Suprapubic skin (tissue), 4 donors: ENCODE results near the gene DECR2. TPM values are rescaled to one million over a fixed set of nuclear protein-coding genes. Genes with fewer than 3 reads are reported as not detected.
"Not testable (repeated sequence)": the region's sequence is repeated elsewhere in the genome, so short reads cannot be mapped to it uniquely, and the experiment has no call there.

Experiments used
- DNase-seq, 2 donors: peaks; one replicate each; pipeline ENCODE4 v3.0.0-alpha.2; 2019; ENCODE audit warnings: low spot score in 2 of 2
- H3K27ac ChIP-seq: fragments of 200-600 bp; sonication (generic); one replicate; pipeline ENCODE4 v1.5.1; 2019
- H3K27me3 ChIP-seq: fragments of 200-600 bp; sonication (generic); one replicate; pipeline ENCODE4 v1.5.1; 2019
- H3K36me3 ChIP-seq: fragments of 200-600 bp; sonication (generic); one replicate; pipeline ENCODE4 v1.5.1; 2019
- H3K4me1 ChIP-seq: fragments of 200-600 bp; sonication (generic); one replicate; pipeline ENCODE4 v1.5.1; 2019
- H3K4me3 ChIP-seq: fragments of 200-600 bp; sonication (generic); one replicate; pipeline ENCODE4 v1.5.1; 2019; ENCODE audit warnings: mild to moderate bottlenecking
- H3K9me3 ChIP-seq: fragments of 200-600 bp; sonication (generic); one replicate; pipeline ENCODE4 v1.5.1; 2019
- CTCF ChIP-seq, 2 donors: fragments of 200-600 bp in 1 of 2; fragments of 450-650 bp in 1 of 2; sonication (generic) in 1 of 2; IDR thresholded peaks; one replicate each; pipeline ENCODE4 v1.5.1; 2016 to 2019; ENCODE audit warnings: antibody characterized with exemption in 2 of 2, mild to moderate bottlenecking in 1 of 2, moderate library complexity in 1 of 2
- EP300 ChIP-seq: sonication (generic); formaldehyde crosslinking; IDR thresholded peaks from one replicate; pipeline ENCODE4 v1.6.1; 2017; ENCODE audit warnings: antibody characterized with exemption
- POLR2A ChIP-seq, 2 donors: fragments of 450-650 bp; IDR thresholded peaks; one replicate each; pipeline ENCODE4 v1.6.1; 2017; ENCODE audit warnings: antibody characterized with exemption in 2 of 2, mild to moderate bottlenecking in 2 of 2, moderate library complexity in 2 of 2
- POLR2AphosphoS5 ChIP-seq, 3 donors: sonication (generic); formaldehyde crosslinking; IDR thresholded peaks; one replicate each; pipeline ENCODE4 v1.6.1; 2017; ENCODE audit warnings: antibody characterized with exemption in 3 of 3
- WGBS: methylation state at CpG from one replicate; pipeline ENCODE4 v1.1.5; 2018; 5-methylcytosine and 5-hydroxymethylcytosine counted together
- total RNA-seq, 4 donors: library from RNA; depleted of rRNA; stranded (reverse); fragments of >200 nt; gene quantifications; one replicate each; pipeline ENCODE4 v1.1.0, GENCODE V29; 2016

DECR2 gene
- total RNA-seq, 4 donors from 2014 or later = 9.1 to 23.4 (median 12.3) TPM

DNA sequence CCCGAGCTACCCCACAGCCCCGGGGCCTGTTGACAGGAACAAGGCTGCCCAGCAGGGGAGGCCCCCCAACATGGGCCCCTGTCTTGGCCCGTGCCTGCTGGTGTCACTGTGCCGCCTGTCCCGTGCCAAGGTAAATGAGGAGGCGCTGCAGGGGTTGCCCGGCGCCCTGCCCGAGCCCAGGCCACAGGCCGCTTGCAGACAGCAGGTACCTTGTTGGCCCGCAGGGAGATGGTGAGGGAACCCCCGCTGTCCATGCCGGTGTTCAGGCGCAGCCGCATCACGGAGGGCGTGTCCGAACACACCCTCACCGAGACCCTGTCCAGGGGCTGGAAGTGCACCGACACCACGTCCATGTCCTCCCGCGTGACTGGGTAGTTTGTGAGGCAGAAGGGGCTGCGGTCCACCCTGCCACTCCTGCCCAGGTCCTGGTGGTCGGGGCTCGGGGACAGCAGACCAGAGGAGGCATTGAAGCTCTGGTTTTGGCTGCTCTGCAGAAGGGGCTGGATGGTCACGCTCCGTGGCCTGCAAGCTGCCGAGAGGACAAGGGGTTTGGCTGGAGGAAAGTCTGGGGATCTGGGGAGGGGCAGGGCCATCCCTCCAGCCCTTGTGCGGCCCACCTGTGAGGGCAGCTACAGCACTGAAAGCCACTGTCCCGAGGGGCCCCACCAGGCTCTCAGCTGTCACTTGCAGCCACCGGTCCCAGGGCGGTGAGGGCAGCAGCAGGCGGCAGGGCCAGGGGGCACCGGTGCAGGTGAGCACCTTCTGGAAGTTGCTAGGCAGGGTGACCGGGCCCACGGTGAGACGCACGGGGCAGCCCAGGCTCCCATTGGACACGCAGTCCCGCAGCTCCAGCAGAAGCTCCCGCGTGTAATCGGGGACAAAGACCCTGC lies 25.5 kb upstream of the DECR2 start:
- peaks cover 23% of the 10 kb centered on the region for H3K4me1 ChIP-seq
- H3K36me3 ChIP-seq = peaks cover 55% of the 10 kb centered on the region
- DNase-seq = no peak
- no peak overlapping the region for H3K27ac ChIP-seq
- H3K4me3 ChIP-seq = no peak overlapping the region
- no peaks in the 10 kb centered on the region for H3K27me3 ChIP-seq
- H3K9me3 ChIP-seq = no peaks in the 10 kb centered on the region
- WGBS = no CpG with 5 or more reads among the region's 44 CpGs
- TF ChIP-seq POLR2AphosphoS5 (IDR thresholded peaks at IDR 0.05) = no peak
- TF ChIP-seq CTCF (IDR thresholded peaks at IDR 0.05) = no peak
- no peak for TF ChIP-seq POLR2A (IDR thresholded peaks at IDR 0.05)
- no peak for TF ChIP-seq EP300

- Histone ChIP-seq H3K27ac (no peak overlapping the region), H3K27me3 (no peaks in the 10 kb centered on the region), H3K36me3 (peaks cover 54% of the 10 kb centered on the region), H3K9me3 (no peaks in the 10 kb centered on the region), H3K4me1 (peaks cover 26% of the 10 kb centered on the region), H3K4me3 (no peak overlapping the region)
- DNase-seq = no peak
- no peak for TF ChIP-seq EP300
- TF ChIP-seq POLR2A (IDR thresholded peaks at IDR 0.05) = no peak
- TF ChIP-seq POLR2AphosphoS5 (IDR thresholded peaks at IDR 0.05) = no peak
- no peak for TF ChIP-seq CTCF (IDR thresholded peaks at IDR 0.05)
- 89% methylated on average over 17 of the region's 26 CpGs for WGBS
Observed at GRCh38 chr16:376817-377418, 24.8 kb upstream of the DECR2 start.

DNA sequence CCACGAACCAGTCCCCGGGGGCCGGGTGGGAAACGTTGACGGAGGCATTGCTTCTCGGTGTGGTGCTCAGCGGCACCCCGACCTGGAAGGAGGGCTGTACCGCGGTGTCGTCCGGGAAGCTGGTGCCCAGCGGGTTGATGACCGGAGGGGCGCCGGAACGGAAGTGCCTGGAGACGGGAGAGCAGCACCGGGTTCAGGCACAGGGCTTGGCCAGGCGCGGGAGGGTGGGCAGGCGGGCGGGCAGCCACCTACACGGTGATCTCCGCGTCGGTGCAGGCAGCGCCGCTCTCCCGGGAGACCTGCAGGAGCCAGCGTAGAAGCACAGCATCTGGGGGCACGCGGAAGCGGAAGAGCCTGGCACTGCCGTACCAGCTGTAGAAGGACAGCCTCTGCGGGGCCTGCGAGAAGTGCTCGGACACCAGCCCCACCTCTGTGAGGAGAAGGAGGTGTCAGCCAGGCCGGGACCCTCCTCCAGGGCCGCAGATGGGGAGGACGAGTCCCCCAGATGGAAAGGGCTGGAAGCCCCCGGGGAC lies 24.2 kb upstream of the DECR2 start:
- Histone ChIP-seq H3K36me3 (peaks cover 48% of the 10 kb centered on the region), H3K4me3 (no peak overlapping the region), H3K9me3 (no peaks in the 10 kb centered on the region), H3K4me1 (peaks cover 30% of the 10 kb centered on the region), H3K27ac (no peak overlapping the region), H3K27me3 (no peaks in the 10 kb centered on the region)
- TF ChIP-seq CTCF (IDR thresholded peaks at IDR 0.05) (no peak), POLR2AphosphoS5 (IDR thresholded peaks at IDR 0.05) (no peak), POLR2A (IDR thresholded peaks at IDR 0.05) (no peak), EP300 (no peak)
- WGBS = 90% methylated on average over 27 of the region's 42 CpGs
- DNase-seq = no peak

- not testable (repeated sequence) for H3K27me3 ChIP-seq, H3K4me3 ChIP-seq, H3K27ac ChIP-seq, H3K9me3 ChIP-seq
- WGBS = 92% methylated on average over 32 of the region's 36 CpGs
- Histone ChIP-seq H3K4me1 (peaks cover 38% of the 10 kb centered on the region), H3K36me3 (peaks cover 42% of the 10 kb centered on the region)
- DNase-seq = peak in 1 of 2 donors; percentile 58
Observed at GRCh38 chr16:378113-378820, 23.4 kb upstream of the DECR2 start.

DNA sequence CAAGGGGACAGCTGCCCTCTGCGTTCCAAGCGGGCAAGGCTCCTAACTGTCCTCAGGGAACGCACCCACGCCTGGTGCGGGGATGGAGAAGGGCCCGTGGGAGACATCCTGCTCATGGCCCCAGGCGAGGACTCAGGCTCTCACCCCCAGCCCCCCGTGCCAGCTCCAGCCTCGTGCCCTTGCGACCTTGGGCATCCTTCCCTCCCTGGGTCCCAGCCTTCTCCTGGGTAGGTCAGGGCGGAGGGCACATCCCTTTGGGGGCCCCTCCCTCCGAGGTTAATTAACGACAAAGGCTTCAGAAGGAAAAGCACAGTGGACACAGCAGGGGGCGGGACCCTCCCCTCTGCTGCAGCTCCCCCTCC lies 22.9 kb upstream of the DECR2 start:
- Histone ChIP-seq H3K36me3 (peaks cover 36% of the 10 kb centered on the region), H3K4me1 (peaks cover 43% of the 10 kb centered on the region), H3K4me3 (no peak overlapping the region), H3K9me3 (no peaks in the 10 kb centered on the region), H3K27me3 (no peaks in the 10 kb centered on the region), H3K27ac (no peak overlapping the region)
- DNase-seq = peak in 1 of 2 donors; percentile 66
- TF ChIP-seq POLR2AphosphoS5 (IDR thresholded peaks at IDR 0.05) = no peak
- TF ChIP-seq EP300 = no peak
- TF ChIP-seq CTCF (IDR thresholded peaks at IDR 0.05) = no peak
- TF ChIP-seq POLR2A (IDR thresholded peaks at IDR 0.05) = no peak
- 66% methylated on average over 5 of the region's 14 CpGs for WGBS
